Neural cell (in vitro differentiated cells): Measurements from ENCODE around the gene MYO5A. TPM values are rescaled to one million over a fixed set of nuclear protein-coding genes. Genes with fewer than 3 reads are reported as not detected.
"Not testable (repeated sequence)": the region's sequence is repeated elsewhere in the genome, so short reads cannot be mapped to it uniquely, and the experiment has no call there.

Source experiments
- H2AFZ ChIP-seq: fragments of 200-600, 300-800 bp; sonication (generic), shearing (Covaris generic); 2 replicates; pipeline ENCODE4 v1.6.0; 2014; ENCODE audit warnings: low read depth, mild to moderate bottlenecking, antibody characterized with exemption, low read length, moderate library complexity
- H3F3A ChIP-seq: fragments of 200-600 bp; shearing (Covaris generic); 2 replicates; pipeline ENCODE4 v1.6.1; 2016; ENCODE audit warnings: mild to moderate bottlenecking, moderate library complexity, mixed read lengths, antibody characterized with exemption, low read length; ENCODE audit not compliant: insufficient read depth, poor library complexity, severe bottlenecking
- H3K27ac ChIP-seq: fragments of 200-600, 300-800 bp; sonication (generic), shearing (Covaris generic); 2 replicates; pipeline ENCODE4 v1.5.1; 2014; ENCODE audit warnings: mild to moderate bottlenecking, low read length, moderate library complexity
- H3K27me3 ChIP-seq: fragments of 300-800, 200-600 bp; sonication (generic), shearing (Covaris generic); 2 replicates; pipeline ENCODE4 v1.6.0; 2014; ENCODE audit warnings: mild to moderate bottlenecking, low read depth, low read length, moderate library complexity; ENCODE audit not compliant: insufficient read depth
- H3K36me3 ChIP-seq: fragments of 300-800, 200-600 bp; sonication (generic), shearing (Covaris generic); 2 replicates; pipeline ENCODE4 v1.5.1; 2014; ENCODE audit warnings: mild to moderate bottlenecking, antibody characterized with exemption, low read length, moderate library complexity; ENCODE audit not compliant: insufficient read depth
- H3K4me2 ChIP-seq: fragments of 300-800, 200-600 bp; sonication (generic), shearing (Covaris generic); 2 replicates; pipeline ENCODE4 v1.6.0; 2014; ENCODE audit warnings: mild to moderate bottlenecking, low read length
- H3K4me3 ChIP-seq: fragments of 300-800, 200-600 bp; sonication (generic), shearing (Covaris generic); 2 replicates; pipeline ENCODE4 v1.5.1; 2014; ENCODE audit warnings: mild to moderate bottlenecking, low read length, moderate library complexity
- H3K79me2 ChIP-seq: fragments of 200-600 bp; shearing (Covaris generic); replicated peaks from 2 replicates; pipeline ENCODE4 v1.6.0; 2014; ENCODE audit warnings: mild to moderate bottlenecking, low read length, moderate library complexity; ENCODE audit not compliant: insufficient read depth
- H3K9ac ChIP-seq: fragments of 300-800, 200-600 bp; sonication (generic), shearing (Covaris generic); 2 replicates; pipeline ENCODE4 v1.6.1; 2016; ENCODE audit warnings: mild to moderate bottlenecking, low read length, mixed read lengths
- H3K9me2 ChIP-seq: fragments of 200-600 bp; shearing (Covaris generic); 2 replicates; pipeline ENCODE4 v1.6.1; 2016; ENCODE audit warnings: mild to moderate bottlenecking, low read length, mixed read lengths; ENCODE audit not compliant: insufficient read depth
- H3K9me3 ChIP-seq: fragments of 200-600, 300-800 bp; sonication (generic), shearing (Covaris generic); 2 replicates; pipeline ENCODE4 v1.6.1; 2016; ENCODE audit warnings: mild to moderate bottlenecking, mixed run types, low read length, moderate library complexity, mixed read lengths
- H4K20me1 ChIP-seq: fragments of 200-600 bp; shearing (Covaris generic); 2 replicates; pipeline ENCODE4 v1.6.1; 2016; ENCODE audit warnings: mild to moderate bottlenecking, mixed run types; ENCODE audit not compliant: insufficient read depth
- CTCF ChIP-seq: fragments of 450-650 bp; IDR thresholded peaks from 2 replicates; pipeline ENCODE4 v1.5.1; 2014; ENCODE audit warnings: antibody characterized with exemption, mild to moderate bottlenecking, moderate library complexity; ENCODE audit not compliant: poor library complexity, severe bottlenecking
- EP300 ChIP-seq: fragments of 450-650 bp; conservative IDR thresholded peaks from 2 replicates; pipeline ENCODE4 v1.6.1; 2014; ENCODE audit warnings: antibody characterized with exemption, mild to moderate bottlenecking, moderate library complexity; ENCODE audit not compliant: poor library complexity, severe bottlenecking
- EZH2 ChIP-seq: fragments of 200-600, 300-800 bp; shearing (Covaris generic), sonication (generic); IDR thresholded peaks from 2 replicates; pipeline ENCODE4 v1.6.1; 2014; ENCODE audit warnings: antibody characterized with exemption, low read length, borderline replicate concordance, mild to moderate bottlenecking; ENCODE audit not compliant: insufficient read depth, poor library complexity, severe bottlenecking
- MXI1 ChIP-seq: fragments of 450-650 bp; conservative IDR thresholded peaks from 2 replicates; pipeline ENCODE4 v1.6.1; 2014; ENCODE audit warnings: antibody characterized with exemption, mild to moderate bottlenecking; ENCODE audit not compliant: poor library complexity, severe bottlenecking
- POLR2AphosphoS5 ChIP-seq: IDR thresholded peaks from 2 replicates; pipeline ENCODE4 v1.6.1; 2012
- RAD21 ChIP-seq: fragments of 450-650 bp; conservative IDR thresholded peaks from 2 replicates; pipeline ENCODE4 v1.6.1; 2014; ENCODE audit warnings: antibody characterized with exemption, mild to moderate bottlenecking, moderate library complexity
- SMC3 ChIP-seq: fragments of 450-650 bp; conservative IDR thresholded peaks from 2 replicates; pipeline ENCODE4 v1.6.1; 2014; ENCODE audit warnings: antibody characterized with exemption, mild to moderate bottlenecking, moderate library complexity; ENCODE audit not compliant: poor library complexity
- TAF1 ChIP-seq: IDR thresholded peaks from 2 replicates; pipeline ENCODE4 v1.6.1; 2012; ENCODE audit warnings: low read depth
- polyA plus RNA-seq: library from polyadenylated mRNA; depleted of rRNA; stranded (reverse); fragments of >200 nt; gene quantifications from 2 replicates; pipeline ENCODE4 v1.2.3, GENCODE V29; 2014
- TF ChIP-seq, protein P1 (sequence below): IDR thresholded peaks from 2 replicates; pipeline ENCODE4 v1.6.1; 2012; ENCODE audit warnings: borderline replicate concordance

MYO5A gene
- polyA plus RNA-seq, 1 donor from 2014 or later: 43.8 TPM

GRCh38 chr15:52439470-52439869 is 89.2 kb downstream of the MYO5A start:
- Histone ChIP-seq H3K4me3 (no peak overlapping the region), H3F3A (no peaks in the 10 kb centered on the region), H3K27ac (no peak overlapping the region), H3K9me2 (no peaks in the 10 kb centered on the region), H2AFZ (no peak overlapping the region), H3K9ac (no peak overlapping the region), H3K4me2 (no peak overlapping the region), H3K36me3 (no peaks in the 10 kb centered on the region), H3K79me2 (peaks cover 11% of the 10 kb centered on the region), H3K9me3 (no peaks in the 10 kb centered on the region), H4K20me1 (no peaks in the 10 kb centered on the region), H3K27me3 (no peaks in the 10 kb centered on the region)
- TF ChIP-seq TAF1 (no peak), POLR2AphosphoS5 (no peak), MXI1 (no peak), SMC3 (no peak)

GRCh38 chr15:52439042-52439441 is 89.6 kb downstream of the MYO5A start:
- H3F3A ChIP-seq, H4K20me1 ChIP-seq, H3K27me3 ChIP-seq, H3K9me3 ChIP-seq, H3K4me2 ChIP-seq, H3K9me2 ChIP-seq, H2AFZ ChIP-seq, H3K36me3 ChIP-seq, H3K27ac ChIP-seq, H3K9ac ChIP-seq, H3K4me3 ChIP-seq: not testable (repeated sequence)
- H3K79me2 ChIP-seq: peaks cover 11% of the 10 kb centered on the region

- Histone ChIP-seq H3K4me2 (no peak overlapping the region), H3K9me3 (no peaks in the 10 kb centered on the region), H3K27ac (no peak overlapping the region), H3K4me3 (no peak overlapping the region), H3K36me3 (no peaks in the 10 kb centered on the region), H3K9ac (no peak overlapping the region), H3K27me3 (no peaks in the 10 kb centered on the region), H2AFZ (no peak overlapping the region), H3K79me2 (peaks cover 11% of the 10 kb centered on the region), H4K20me1 (no peaks in the 10 kb centered on the region), H3F3A (no peaks in the 10 kb centered on the region), H3K9me2 (no peaks in the 10 kb centered on the region)
- TF ChIP-seq POLR2AphosphoS5: no peak
- no peak for TF ChIP-seq SMC3
- TF ChIP-seq CTCF: no peak
- TF ChIP-seq MXI1: no peak
- TF ChIP-seq RAD21: no peak
- TF ChIP-seq EP300: no peak
- TF ChIP-seq EZH2: no peak
- TF ChIP-seq TAF1: no peak
- TF ChIP-seq, protein P1, sequence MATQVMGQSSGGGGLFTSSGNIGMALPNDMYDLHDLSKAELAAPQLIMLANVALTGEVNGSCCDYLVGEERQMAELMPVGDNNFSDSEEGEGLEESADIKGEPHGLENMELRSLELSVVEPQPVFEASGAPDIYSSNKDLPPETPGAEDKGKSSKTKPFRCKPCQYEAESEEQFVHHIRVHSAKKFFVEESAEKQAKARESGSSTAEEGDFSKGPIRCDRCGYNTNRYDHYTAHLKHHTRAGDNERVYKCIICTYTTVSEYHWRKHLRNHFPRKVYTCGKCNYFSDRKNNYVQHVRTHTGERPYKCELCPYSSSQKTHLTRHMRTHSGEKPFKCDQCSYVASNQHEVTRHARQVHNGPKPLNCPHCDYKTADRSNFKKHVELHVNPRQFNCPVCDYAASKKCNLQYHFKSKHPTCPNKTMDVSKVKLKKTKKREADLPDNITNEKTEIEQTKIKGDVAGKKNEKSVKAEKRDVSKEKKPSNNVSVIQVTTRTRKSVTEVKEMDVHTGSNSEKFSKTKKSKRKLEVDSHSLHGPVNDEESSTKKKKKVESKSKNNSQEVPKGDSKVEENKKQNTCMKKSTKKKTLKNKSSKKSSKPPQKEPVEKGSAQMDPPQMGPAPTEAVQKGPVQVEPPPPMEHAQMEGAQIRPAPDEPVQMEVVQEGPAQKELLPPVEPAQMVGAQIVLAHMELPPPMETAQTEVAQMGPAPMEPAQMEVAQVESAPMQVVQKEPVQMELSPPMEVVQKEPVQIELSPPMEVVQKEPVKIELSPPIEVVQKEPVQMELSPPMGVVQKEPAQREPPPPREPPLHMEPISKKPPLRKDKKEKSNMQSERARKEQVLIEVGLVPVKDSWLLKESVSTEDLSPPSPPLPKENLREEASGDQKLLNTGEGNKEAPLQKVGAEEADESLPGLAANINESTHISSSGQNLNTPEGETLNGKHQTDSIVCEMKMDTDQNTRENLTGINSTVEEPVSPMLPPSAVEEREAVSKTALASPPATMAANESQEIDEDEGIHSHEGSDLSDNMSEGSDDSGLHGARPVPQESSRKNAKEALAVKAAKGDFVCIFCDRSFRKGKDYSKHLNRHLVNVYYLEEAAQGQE: no peak
These were observed 90.6 kb downstream of the MYO5A start for GRCh38 chr15:52438047-52438446.
